MCF 10A (cell line): ENCODE data around the gene FBXL19. TPM values are rescaled to one million over a fixed set of nuclear protein-coding genes. Genes with fewer than 3 reads are reported as not detected.

Source experiments
- BruUV-seq: library from RNA; stranded (reverse); fragments of 400-500 nt; replicated peaks from 2 replicates; lab custom pipeline; 2021; lab: Mats Ljungman, UMichigan
- CTCF ChIA-PET: fragments of 300-600 bp; sonication (Branson Sonifier 250); formaldehyde crosslinking; extraction: SDS; loops from one replicate; lab custom pipeline; 2021; ENCODE audit warnings: antibody characterized with exemption, inconsistent platforms; lab: Yijun Ruan, JAX
- POLR2A ChIA-PET: fragments of 300-600, 350-650 bp; sonication (Branson Sonifier 250); formaldehyde crosslinking; extraction: SDS; loops from one replicate; lab custom pipeline; 2020; ENCODE audit warnings: antibody characterized with exemption, inconsistent platforms; lab: Yijun Ruan, JAX
- DNase-seq: peaks from one replicate; pipeline ENCODE4 v3.0.0-alpha.2; 2018; ENCODE audit not compliant: unreplicated experiment
- H3K27ac Mint-ChIP-seq: one replicate; pipeline ENCODE4 v1.8.0; 2022; ENCODE audit warnings: mild to moderate bottlenecking, low read depth, mixed read lengths; ENCODE audit not compliant: unreplicated experiment
- H3K27me3 Mint-ChIP-seq: one replicate; pipeline ENCODE4 v1.8.0; 2022; ENCODE audit warnings: mixed read lengths; ENCODE audit not compliant: insufficient read depth, unreplicated experiment
- H3K36me3 Mint-ChIP-seq: one replicate; pipeline ENCODE4 v1.8.0; 2022; ENCODE audit warnings: mild to moderate bottlenecking, moderate library complexity, mixed read lengths; ENCODE audit not compliant: insufficient read depth, unreplicated experiment
- H3K4me1 Mint-ChIP-seq: one replicate; pipeline ENCODE4 v1.8.0; 2022; ENCODE audit warnings: mixed read lengths; ENCODE audit not compliant: insufficient read depth, unreplicated experiment
- H3K4me3 Mint-ChIP-seq: one replicate; pipeline ENCODE4 v1.8.0; 2022; ENCODE audit warnings: mild to moderate bottlenecking, moderate library complexity, mixed read lengths; ENCODE audit not compliant: unreplicated experiment
- H3K9me3 Mint-ChIP-seq: one replicate; pipeline ENCODE4 v1.8.0; 2022; ENCODE audit warnings: mixed read lengths; ENCODE audit not compliant: unreplicated experiment
- CTCF ChIP-seq: fragments of 200-600 bp; IDR thresholded peaks from one replicate; pipeline ENCODE4 v1.8.0; 2022; ENCODE audit warnings: antibody characterized with exemption, mild to moderate bottlenecking; ENCODE audit not compliant: unreplicated experiment
- intact Hi-C: fragments of 100-400 bp; cut with micrococcal nuclease; formaldehyde crosslinking; loops from 2 replicates; pipeline ENCODE4 v1.14.1; 2022
- total RNA-seq: library from RNA; stranded (reverse); gene quantifications from 2 replicates; pipeline ENCODE4 v1.2.3, GENCODE V29; 2022

FBXL19 gene
- total RNA-seq, 1 experiment from 2014 or later, result 18.0 TPM

GRCh38 chr16:30950516-30951065, 27.2 kb downstream of the FBXL19 start:
- DNase-seq, result no peak
- TF ChIP-seq CTCF, result no peak
- no peaks in the 10 kb centered on the region for H3K9me3 Mint-ChIP-seq
- peak overlapping the region; percentile 87 for H3K27ac Mint-ChIP-seq
- H3K27me3 Mint-ChIP-seq, result no peaks in the 10 kb centered on the region
- no peaks in the 10 kb centered on the region for H3K4me1 Mint-ChIP-seq
- POLR2A ChIA-PET, result interaction anchor here (0.6 to 2.9 kb wide), 19 partner anchors 9 to 509 kb away, joined by 3 to 34 read pairs (median 7); partner anchors contain the start of genes ARMC5, FUS, KAT8 and PRSS8
- BruUV-seq, result TSS peak; percentile 15
- H3K4me3 Mint-ChIP-seq, result peak overlapping the region; percentile 94
- H3K36me3 Mint-ChIP-seq, result peaks cover 30% of the 10 kb centered on the region
- CTCF ChIA-PET, result interaction anchor here (1.0 to 7.4 kb wide), 3 partner anchors 10 to 33 kb away, joined by 3 to 66 read pairs (median 5); no protein-coding TSS in a partner anchor
- intact Hi-C loops, result no loop called here

GRCh38 chr16:30951193-30951592, 27.8 kb downstream of the FBXL19 start:
- DNase-seq, result no peak
- CTCF ChIA-PET, result interaction anchor here (0.6 to 7.4 kb wide), 4 partner anchors 10 to 137 kb away, joined by 3 to 66 read pairs (median 4); no protein-coding TSS in a partner anchor
- Mint-ChIP-seq H3K27ac (no peak overlapping the region), H3K36me3 (peaks cover 25% of the 10 kb centered on the region), H3K9me3 (no peaks in the 10 kb centered on the region), H3K4me3 (peak overlapping the region; percentile 94), H3K4me1 (no peaks in the 10 kb centered on the region), H3K27me3 (no peaks in the 10 kb centered on the region)
- intact Hi-C loops, result no loop called here
- BruUV-seq, result no TSS peak
- POLR2A ChIA-PET, result interaction anchor here (1.4 to 2.9 kb wide), 5 partner anchors 8 to 145 kb away, joined by 5 to 34 read pairs (median 13); partner anchors contain the start of genes ZNF646 and ZNF668
- no peak for TF ChIP-seq CTCF

- intact Hi-C loops, result no loop called here
Observed at GRCh38 chr16:30951750-30952149, 28.4 kb downstream of the FBXL19 start.

More at GRCh38 chr16:30951750-30952149, 28.4 kb downstream of the FBXL19 start:
- H3K4me1 Mint-ChIP-seq, result no peaks in the 10 kb centered on the region
- ChIA-PET POLR2A (interaction anchor here (0.5 kb wide), 1 partner anchor 12 kb away, joined by 3 read pairs; no protein-coding TSS in a partner anchor), CTCF (interaction anchor here (0.6 to 7.4 kb wide), 3 partner anchors 11 to 138 kb away, joined by 3 to 66 read pairs (median 7); no protein-coding TSS in a partner anchor)
- DNase-seq, result peak; percentile 62
- H3K9me3 Mint-ChIP-seq, result no peaks in the 10 kb centered on the region
- no peaks in the 10 kb centered on the region for H3K27me3 Mint-ChIP-seq
- peak overlapping the region; percentile 41 for H3K4me3 Mint-ChIP-seq
- BruUV-seq, result no TSS peak
- H3K36me3 Mint-ChIP-seq, result peaks cover 25% of the 10 kb centered on the region
- no peak for TF ChIP-seq CTCF
- no peak overlapping the region for H3K27ac Mint-ChIP-seq
